GM18868 (cell line): ENCODE data around the gene CAMK2N2.

ENCODE experiments used
- ATAC-seq: cut with Tn5 transposase; IDR thresholded peaks from one replicate; pipeline ENCODE4 v1.9.1; 2021; ENCODE audit warnings: mild to moderate bottlenecking, moderate library complexity; ENCODE audit not compliant: unreplicated experiment

The CAMK2N2 gene

DNA sequence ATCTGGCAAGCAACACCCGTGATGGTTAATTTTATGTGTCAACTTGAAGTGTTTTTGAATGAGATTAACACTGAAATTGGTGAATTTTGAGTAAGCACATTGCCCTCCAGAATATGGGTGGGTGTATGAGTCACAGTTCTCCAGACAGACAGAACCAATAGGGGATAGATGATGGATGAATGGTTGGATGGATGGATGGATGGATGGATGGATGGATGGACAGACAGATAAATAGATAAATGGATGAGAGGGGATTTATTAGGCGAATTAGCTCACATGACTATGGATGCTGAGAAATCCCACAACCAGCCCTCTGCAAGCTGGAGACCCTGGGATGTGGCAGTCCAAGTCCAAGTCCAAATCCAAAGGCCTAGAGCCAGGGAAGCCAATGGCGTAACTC is 37.4 kb downstream of the CAMK2N2 start:
- ATAC-seq = no peak

DNA sequence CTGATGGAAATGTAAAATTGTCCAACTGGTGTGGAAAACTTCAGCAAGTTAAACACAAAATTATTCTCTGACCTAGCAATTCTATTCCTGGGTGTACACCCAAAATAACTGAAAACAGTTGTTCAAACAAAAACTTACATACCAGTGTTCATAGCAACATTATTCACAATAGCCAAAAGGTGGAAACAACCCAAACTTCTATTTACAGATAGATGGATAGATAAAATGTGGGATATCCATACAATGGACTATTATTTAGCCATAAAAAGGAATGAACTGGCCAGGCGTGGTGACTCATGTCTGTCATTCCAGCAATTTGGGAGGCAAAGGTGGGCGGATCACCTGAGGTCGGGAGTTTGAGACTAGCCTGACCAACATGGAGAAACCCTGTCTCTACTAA is 38.8 kb downstream of the CAMK2N2 start:
- ATAC-seq = no peak

- no peak for ATAC-seq
These were observed 42.5 kb downstream of the CAMK2N2 start for GRCh38 chr3:184218814-184219213.

DNA sequence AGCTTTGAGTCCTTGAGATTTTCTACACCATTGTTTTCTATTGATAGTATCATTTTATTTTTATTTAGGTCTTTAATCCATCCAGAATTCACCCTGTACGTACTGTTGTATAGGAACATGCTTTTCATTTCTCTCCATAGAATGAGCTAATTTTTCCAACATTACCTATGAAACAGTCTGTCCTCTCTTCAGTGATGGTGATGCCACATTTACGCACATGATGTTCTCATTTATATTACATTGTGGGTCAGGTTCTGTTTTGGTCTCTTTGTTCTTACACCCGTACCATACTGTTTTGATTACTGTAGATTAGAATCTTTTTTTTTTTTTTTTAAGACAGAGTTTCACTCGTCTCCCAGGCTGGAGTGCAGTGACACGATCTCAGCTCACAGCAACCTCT is 49.6 kb downstream of the CAMK2N2 start:
- ATAC-seq = no peak

- no peak for ATAC-seq
These were observed 50.1 kb downstream of the CAMK2N2 start for GRCh38 chr3:184211297-184211696.
